WTC11 (cell line): ENCODE data around the gene KLHL22. TPM values are rescaled to one million over a fixed set of nuclear protein-coding genes. Genes with fewer than 3 reads are reported as not detected.
A peak's percentile ranks its signal among the peaks of the same experiment; 100 is the strongest.

Experiments
- ATAC-seq: fragments of 200-7000 bp; cut with Tn5 transposase; 2 replicates; pipeline ENCODE4 v1.10.0; 2021; ENCODE audit warnings: mild to moderate bottlenecking, moderate library complexity
- CTCF ChIA-PET: fragments of 300-600 bp; sonication (Branson Sonifier 250); formaldehyde crosslinking; loops from one replicate; lab custom pipeline; 2021; ENCODE audit warnings: antibody characterized with exemption; lab: Charles Lee
- POLR2A ChIA-PET: fragments of 350-600 bp; sonication (Branson Sonifier 250); formaldehyde crosslinking; loops from one replicate; lab custom pipeline; 2021; ENCODE audit warnings: antibody characterized with exemption; lab: Charles Lee
- DNase-seq: peaks from one replicate; pipeline ENCODE4 v3.0.0; 2021; ENCODE audit warnings: low spot score
- H3K27ac Mint-ChIP-seq: 2 replicates; pipeline ENCODE4 v1.8.0; 2021; ENCODE audit warnings: mixed read lengths
- H3K27me3 Mint-ChIP-seq: 2 replicates; pipeline ENCODE4 v1.8.0; 2021; ENCODE audit warnings: low read depth, mild to moderate bottlenecking, moderate library complexity, mixed read lengths
- H3K36me3 Mint-ChIP-seq: 2 replicates; pipeline ENCODE4 v1.8.0; 2021; ENCODE audit warnings: mixed read lengths
- H3K4me1 Mint-ChIP-seq: 2 replicates; pipeline ENCODE4 v1.8.0; 2022; ENCODE audit warnings: mixed read lengths
- H3K4me3 Mint-ChIP-seq: 2 replicates; pipeline ENCODE4 v1.8.0; 2021; ENCODE audit warnings: mild to moderate bottlenecking, moderate library complexity, mixed read lengths
- H3K9me3 Mint-ChIP-seq: 2 replicates; pipeline ENCODE4 v1.8.0; 2021; ENCODE audit warnings: mixed read lengths
- AFF4 ChIP-seq: sonication (generic); formaldehyde crosslinking; IDR thresholded peaks from 2 replicates; pipeline ENCODE4 v1.8.1; 2023; ENCODE audit warnings: mild to moderate bottlenecking, missing genetic modification reagents, borderline replicate concordance
- CBFB ChIP-seq: sonication (generic); formaldehyde crosslinking; IDR thresholded peaks from 2 replicates; pipeline ENCODE4 v1.8.1; 2022; ENCODE audit warnings: mild to moderate bottlenecking, low read depth, missing genetic modification reagents
- CTCF ChIP-seq: fragments of 200-600 bp; IDR thresholded peaks from 2 replicates; pipeline ENCODE4 v1.8.0; 2022; ENCODE audit warnings: antibody characterized with exemption
- E2F1 ChIP-seq: sonication (generic); formaldehyde crosslinking; IDR thresholded peaks from 2 replicates; pipeline ENCODE4 v1.8.0; 2022; ENCODE audit warnings: mild to moderate bottlenecking, missing genetic modification reagents
- FOXK1 ChIP-seq: sonication (generic); formaldehyde crosslinking; IDR thresholded peaks from 2 replicates; pipeline ENCODE4 v1.8.0; 2022; ENCODE audit warnings: mild to moderate bottlenecking, moderate library complexity, missing genetic modification reagents
- GRHL2 ChIP-seq: fragments of 250-450 bp; sonication (Bioruptor Pico); IDR thresholded peaks from 2 replicates; pipeline ENCODE4 v1.8.0; 2022; ENCODE audit warnings: mild to moderate bottlenecking, moderate library complexity; ENCODE audit not compliant: insufficient replicate concordance, severe bottlenecking
- HMGA2 ChIP-seq: fragments of 250-450 bp; sonication (Bioruptor Pico); IDR thresholded peaks from 2 replicates; pipeline ENCODE4 v1.4.0; 2021; ENCODE audit warnings: mild to moderate bottlenecking, moderate library complexity
- IRF2 ChIP-seq: sonication (generic); formaldehyde crosslinking; IDR thresholded peaks from 2 replicates; pipeline ENCODE4 v1.8.0; 2022; ENCODE audit warnings: low read depth, missing genetic modification reagents, borderline replicate concordance
- MYBL2 ChIP-seq: sonication (generic); formaldehyde crosslinking; IDR thresholded peaks from 2 replicates; pipeline ENCODE4 v1.8.1; 2023; ENCODE audit warnings: mild to moderate bottlenecking, moderate library complexity, missing genetic modification reagents
- NR1H2 ChIP-seq: sonication (generic); formaldehyde crosslinking; IDR thresholded peaks from 2 replicates; pipeline ENCODE4 v1.9.0; 2021; ENCODE audit warnings: mild to moderate bottlenecking, moderate library complexity, missing genetic modification reagents
- OVOL2 ChIP-seq: fragments of 250-450 bp; sonication (Bioruptor Pico); IDR thresholded peaks from 2 replicates; pipeline ENCODE4 v1.9.0; 2021; ENCODE audit warnings: mild to moderate bottlenecking, borderline replicate concordance
- RELA ChIP-seq: sonication (generic); formaldehyde crosslinking; IDR thresholded peaks from 2 replicates; pipeline ENCODE4 v1.8.1; 2022; ENCODE audit warnings: missing genetic modification reagents, mild to moderate bottlenecking, borderline replicate concordance
- ZNF138 ChIP-seq: sonication (generic); formaldehyde crosslinking; conservative IDR thresholded peaks from 2 replicates; pipeline ENCODE4 v1.8.1; 2022; ENCODE audit warnings: mild to moderate bottlenecking, moderate library complexity, missing genetic modification reagents
- ZNF232 ChIP-seq: sonication (generic); formaldehyde crosslinking; IDR thresholded peaks from 2 replicates; pipeline ENCODE4 v1.8.0; 2022; ENCODE audit warnings: mild to moderate bottlenecking, missing genetic modification reagents
- ZNF423 ChIP-seq: fragments of 250-450 bp; sonication (Bioruptor Pico); IDR thresholded peaks from 2 replicates; pipeline ENCODE4 v2.1.2; 2022; ENCODE audit warnings: mild to moderate bottlenecking, moderate library complexity
- ZNF512 ChIP-seq: sonication (generic); formaldehyde crosslinking; IDR thresholded peaks from 2 replicates; pipeline ENCODE4 v1.8.1; 2022; ENCODE audit warnings: missing genetic modification reagents, borderline replicate concordance
- total RNA-seq: library from RNA; stranded (reverse); gene quantifications from 3 replicates; pipeline ENCODE4 v1.2.3, GENCODE V29; 2021

The KLHL22 gene
- total RNA-seq, 1 experiment from 2014 or later: 15.7 TPM

GRCh38 chr22:20526628-20527355 is 31.2 kb upstream of the KLHL22 start (continued):
- TF ChIP-seq ZNF512: no peak
- TF ChIP-seq AFF4 (CRISPR knock-in tag): no peak

GRCh38 chr22:20526305-20526627 is 30.7 kb upstream of the KLHL22 start:
- POLR2A ChIA-PET: no interaction called here
- ATAC-seq: no peak
- H3K27ac Mint-ChIP-seq: peak overlapping the region; percentile 90; the same call in 1 of the 2 replicates
- CTCF ChIA-PET: interaction anchor here (2.9 kb wide), 1 partner anchor 44 kb away, joined by 8 read pairs; no protein-coding TSS in a partner anchor
- no peaks in the 10 kb centered on the region; the same call in 1 of the 2 replicates for H3K27me3 Mint-ChIP-seq
- no peak for DNase-seq
- H3K36me3 Mint-ChIP-seq: peaks cover 21% of the 10 kb centered on the region
- H3K9me3 Mint-ChIP-seq: peaks cover 6% of the 10 kb centered on the region
- H3K4me3 Mint-ChIP-seq: no peak overlapping the region
- TF ChIP-seq CTCF (no peak), OVOL2 (no peak), FOXK1 (CRISPR knock-in tag) (no peak), MYBL2 (CRISPR knock-in tag) (no peak), RELA (CRISPR knock-in tag) (no peak), ZNF232 (CRISPR knock-in tag) (no peak), NR1H2 (CRISPR knock-in tag) (no peak), ZNF423 (CRISPR knock-in tag) (no peak), CBFB (CRISPR knock-in tag) (no peak), GRHL2 (CRISPR knock-in tag) (no peak), ZNF138 (CRISPR knock-in tag) (no peak), IRF2 (no peak), E2F1 (CRISPR knock-in tag) (no peak), HMGA2 (CRISPR knock-in tag) (no peak)
- H3K4me1 Mint-ChIP-seq: peaks cover 42% of the 10 kb centered on the region
